ENCODE measurements around the gene LRRC17.

DNA sequence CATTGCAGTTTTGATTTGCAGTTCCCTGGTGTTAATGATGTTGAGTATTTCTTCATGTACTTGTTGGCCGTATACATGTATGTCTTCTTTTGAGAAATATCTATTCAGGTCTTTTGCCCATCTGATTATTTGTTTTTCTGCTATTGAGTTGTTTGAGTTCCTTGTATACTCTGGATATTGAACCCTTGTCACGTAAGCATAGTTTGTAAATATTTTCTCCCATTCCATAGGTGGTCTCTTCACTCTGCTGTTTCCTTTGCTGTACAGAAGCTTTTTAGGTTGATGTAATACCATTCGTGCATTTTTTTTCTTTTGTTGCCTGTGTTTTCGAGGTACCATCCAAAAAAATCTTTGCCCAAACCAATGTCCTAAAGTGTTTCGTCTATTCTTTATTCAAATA is 43.6 kb upstream of the LRRC17 start:
- TF ChIP-seq, protein P1, sequence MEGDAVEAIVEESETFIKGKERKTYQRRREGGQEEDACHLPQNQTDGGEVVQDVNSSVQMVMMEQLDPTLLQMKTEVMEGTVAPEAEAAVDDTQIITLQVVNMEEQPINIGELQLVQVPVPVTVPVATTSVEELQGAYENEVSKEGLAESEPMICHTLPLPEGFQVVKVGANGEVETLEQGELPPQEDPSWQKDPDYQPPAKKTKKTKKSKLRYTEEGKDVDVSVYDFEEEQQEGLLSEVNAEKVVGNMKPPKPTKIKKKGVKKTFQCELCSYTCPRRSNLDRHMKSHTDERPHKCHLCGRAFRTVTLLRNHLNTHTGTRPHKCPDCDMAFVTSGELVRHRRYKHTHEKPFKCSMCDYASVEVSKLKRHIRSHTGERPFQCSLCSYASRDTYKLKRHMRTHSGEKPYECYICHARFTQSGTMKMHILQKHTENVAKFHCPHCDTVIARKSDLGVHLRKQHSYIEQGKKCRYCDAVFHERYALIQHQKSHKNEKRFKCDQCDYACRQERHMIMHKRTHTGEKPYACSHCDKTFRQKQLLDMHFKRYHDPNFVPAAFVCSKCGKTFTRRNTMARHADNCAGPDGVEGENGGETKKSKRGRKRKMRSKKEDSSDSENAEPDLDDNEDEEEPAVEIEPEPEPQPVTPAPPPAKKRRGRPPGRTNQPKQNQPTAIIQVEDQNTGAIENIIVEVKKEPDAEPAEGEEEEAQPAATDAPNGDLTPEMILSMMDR (IDR thresholded peaks at IDR 0.05): no peak
- no peak for TF ChIP-seq POLR2A (IDR thresholded peaks at IDR 0.05)

Data from adrenal gland (tissue), 5 donors.